Thyroid gland (tissue), 4 donors: ENCODE measurements around the gene TAS2R60.
"Not testable (repeated sequence)": the region's sequence is repeated elsewhere in the genome, so short reads cannot be mapped to it uniquely, and the experiment has no call there.

Experiments used
- CTCF ChIP-seq, 6 experiments: fragments of 200-600 bp in 3 of 6; fragments of 450-650 bp in 3 of 6; sonication (generic) in 3 of 6; IDR thresholded peaks; one replicate each; pipeline ENCODE4 v1.5.1; 2016 to 2019; ENCODE audit warnings: antibody characterized with exemption in 6 of 6, mild to moderate bottlenecking in 2 of 6, inconsistent platforms in 1 of 6, moderate library complexity in 1 of 6
- POLR2A ChIP-seq, 2 donors: fragments of 450-650 bp; IDR thresholded peaks; one replicate each; pipeline ENCODE4 v1.6.1; 2017; ENCODE audit warnings: antibody characterized with exemption in 2 of 2, mild to moderate bottlenecking in 2 of 2, moderate library complexity in 1 of 2

- TF ChIP-seq CTCF, POLR2A (IDR thresholded peaks at IDR 0.05): not testable (repeated sequence)
These were observed 28.9 kb downstream of the TAS2R60 start for GRCh38 chr7:143472071-143472689.
